Kidney epithelial cell (primary cell): ENCODE data around the gene USP6NL. TPM values are rescaled to one million over a fixed set of nuclear protein-coding genes. Genes with fewer than 3 reads are reported as not detected.
"Not testable (repeated sequence)": the region's sequence is repeated elsewhere in the genome, so short reads cannot be mapped to it uniquely, and the experiment has no call there.

Experiments used
- DNase-seq: peaks from one replicate; pipeline ENCODE4 v3.0.0-alpha.2; 2010; ENCODE audit warnings: low read depth
- H3K27me3 ChIP-seq: 2 replicates; pipeline ENCODE4 v1.6.0; 2011; ENCODE audit warnings: low read length; ENCODE audit not compliant: control insufficient read depth, insufficient read depth
- H3K36me3 ChIP-seq: 2 replicates; pipeline ENCODE4 v1.5.1; 2011; ENCODE audit warnings: low read length; ENCODE audit not compliant: control insufficient read depth, insufficient read depth
- H3K4me3 ChIP-seq: 2 replicates; pipeline ENCODE4 v1.5.1; 2011; ENCODE audit warnings: low read depth, mild to moderate bottlenecking, control low read depth, low read length
- total RNA-seq: library from RNA; depleted of rRNA; stranded (reverse); fragments of >200 nt; gene quantifications from 2 replicates; pipeline ENCODE4 v1.2.3, GENCODE V29; 2015
- TF ChIP-seq, protein P1 (sequence below): IDR thresholded peaks from 2 replicates; pipeline ENCODE4 v1.5.1; 2011; ENCODE audit warnings: mild to moderate bottlenecking, moderate library complexity, low read length, control low read depth, inconsistent platforms; ENCODE audit not compliant: insufficient read depth, poor library complexity, severe bottlenecking

USP6NL gene
- total RNA-seq, 1 donor from 2014 or later: 21.2 TPM

DNA sequence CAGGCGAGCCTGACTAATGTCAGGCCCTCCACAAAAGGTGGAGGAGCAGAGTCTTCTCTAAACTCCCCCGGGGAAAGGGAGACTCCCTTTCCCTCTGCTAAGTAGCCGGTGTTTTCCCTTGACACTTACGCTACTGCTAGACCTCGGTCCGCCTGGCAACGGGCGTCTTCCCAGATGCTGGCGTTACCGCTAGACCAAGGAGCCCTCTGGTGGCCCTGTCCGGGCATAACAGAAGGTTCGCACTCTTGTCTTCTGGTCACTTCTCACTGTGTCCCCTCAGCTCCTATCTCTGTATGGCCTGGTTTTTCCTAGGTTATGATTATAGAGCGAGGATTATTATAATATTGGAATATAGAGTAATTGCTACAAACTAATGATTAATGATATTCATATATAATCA is 116.5 kb downstream of the USP6NL start:
- H3K36me3 ChIP-seq, H3K4me3 ChIP-seq, H3K27me3 ChIP-seq, DNase-seq: not testable (repeated sequence)
- TF ChIP-seq, protein P1, sequence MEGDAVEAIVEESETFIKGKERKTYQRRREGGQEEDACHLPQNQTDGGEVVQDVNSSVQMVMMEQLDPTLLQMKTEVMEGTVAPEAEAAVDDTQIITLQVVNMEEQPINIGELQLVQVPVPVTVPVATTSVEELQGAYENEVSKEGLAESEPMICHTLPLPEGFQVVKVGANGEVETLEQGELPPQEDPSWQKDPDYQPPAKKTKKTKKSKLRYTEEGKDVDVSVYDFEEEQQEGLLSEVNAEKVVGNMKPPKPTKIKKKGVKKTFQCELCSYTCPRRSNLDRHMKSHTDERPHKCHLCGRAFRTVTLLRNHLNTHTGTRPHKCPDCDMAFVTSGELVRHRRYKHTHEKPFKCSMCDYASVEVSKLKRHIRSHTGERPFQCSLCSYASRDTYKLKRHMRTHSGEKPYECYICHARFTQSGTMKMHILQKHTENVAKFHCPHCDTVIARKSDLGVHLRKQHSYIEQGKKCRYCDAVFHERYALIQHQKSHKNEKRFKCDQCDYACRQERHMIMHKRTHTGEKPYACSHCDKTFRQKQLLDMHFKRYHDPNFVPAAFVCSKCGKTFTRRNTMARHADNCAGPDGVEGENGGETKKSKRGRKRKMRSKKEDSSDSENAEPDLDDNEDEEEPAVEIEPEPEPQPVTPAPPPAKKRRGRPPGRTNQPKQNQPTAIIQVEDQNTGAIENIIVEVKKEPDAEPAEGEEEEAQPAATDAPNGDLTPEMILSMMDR: peak; percentile 31

DNA sequence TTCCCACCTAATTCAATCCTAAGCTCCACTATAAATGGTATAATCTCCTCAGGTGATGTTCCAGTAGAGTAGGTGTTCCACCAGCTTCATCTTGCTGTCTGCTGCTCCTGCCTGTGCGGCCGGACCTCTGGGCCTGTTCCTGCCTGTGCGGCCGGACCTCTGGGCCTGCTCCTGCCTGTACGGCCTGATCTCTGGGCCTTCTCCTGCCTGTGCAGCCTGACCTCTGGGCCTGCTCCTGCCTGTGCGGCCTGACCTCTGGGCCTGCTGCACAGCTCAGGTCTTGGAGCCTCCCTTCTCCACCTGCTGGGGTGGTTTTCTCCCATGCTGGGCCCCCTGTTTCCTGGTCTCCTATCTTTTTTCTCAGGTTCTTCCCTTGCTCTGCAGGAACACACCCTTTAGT is 117.8 kb downstream of the USP6NL start:
- H3K27me3 ChIP-seq: no peaks in the 10 kb centered on the region
- no peak overlapping the region for H3K4me3 ChIP-seq
- TF ChIP-seq, protein P1: no peak
- H3K36me3 ChIP-seq: no peaks in the 10 kb centered on the region
- DNase-seq: no peak

DNA sequence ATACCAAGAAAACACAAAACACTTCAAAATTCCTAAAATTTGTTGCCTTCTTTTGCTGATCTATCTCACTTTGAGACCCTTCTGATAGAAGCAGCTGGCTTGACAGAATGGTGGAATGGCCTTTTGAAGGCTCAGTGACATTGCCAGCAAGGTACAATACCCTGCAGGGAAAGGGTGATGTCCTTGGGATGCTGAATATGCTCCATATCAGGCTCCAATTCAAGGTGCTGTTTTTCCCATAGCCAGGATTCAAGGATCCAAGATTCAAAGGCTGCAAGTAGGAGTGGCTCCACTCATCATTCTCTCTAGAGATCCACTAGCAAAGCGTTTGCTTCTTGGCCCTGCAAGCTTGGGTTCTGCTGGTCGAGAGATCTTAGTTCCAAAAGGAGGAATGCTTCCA is 120.4 kb downstream of the USP6NL start:
- H3K36me3 ChIP-seq: no peaks in the 10 kb centered on the region
- H3K4me3 ChIP-seq: no peak overlapping the region
- TF ChIP-seq, protein P1: no peak
- H3K27me3 ChIP-seq: no peaks in the 10 kb centered on the region
- DNase-seq: no peak

DNA sequence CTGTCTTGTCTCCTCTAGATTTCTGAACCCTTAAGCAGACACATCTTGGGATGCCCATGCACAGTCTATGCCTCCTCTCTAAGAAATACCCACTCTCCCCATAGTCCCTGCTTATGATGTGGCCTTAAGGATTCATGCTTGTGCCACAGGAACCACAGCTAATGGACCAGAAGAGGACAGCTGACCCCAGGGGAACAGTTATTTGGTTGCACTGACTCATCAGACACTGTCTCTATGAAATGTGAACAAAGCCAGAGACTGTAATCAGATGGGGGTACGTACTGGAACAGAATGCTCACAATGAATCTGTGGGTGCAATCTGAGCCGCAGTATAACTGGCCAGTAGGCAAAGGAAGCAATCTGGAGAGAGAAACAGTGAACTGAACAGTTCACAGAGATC is 121.9 kb downstream of the USP6NL start:
- DNase-seq: no peak
- TF ChIP-seq, protein P1: no peak
- no peaks in the 10 kb centered on the region for H3K36me3 ChIP-seq

DNA sequence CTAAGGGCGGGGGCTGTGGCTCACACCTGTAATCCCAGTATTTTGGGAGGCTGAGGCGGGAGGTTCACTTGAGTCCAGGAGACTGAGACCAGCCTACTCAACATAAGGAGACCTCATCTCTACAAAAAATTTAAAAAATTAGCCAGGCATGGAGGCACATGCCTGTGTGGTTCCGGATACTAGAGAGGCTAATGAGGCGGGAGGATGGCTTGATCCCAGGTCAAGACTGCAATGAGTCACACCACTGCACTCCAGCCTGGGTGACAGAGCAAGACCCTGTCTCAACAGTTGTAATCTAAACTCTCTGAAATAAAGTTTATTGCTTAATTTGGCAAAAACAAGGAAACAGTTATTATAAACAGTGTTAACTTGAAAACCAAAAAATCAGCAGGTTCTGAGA is 123.3 kb downstream of the USP6NL start:
- Histone ChIP-seq H3K27me3 (no peaks in the 10 kb centered on the region), H3K36me3 (no peaks in the 10 kb centered on the region), H3K4me3 (no peak overlapping the region)
- DNase-seq: peak; percentile 26
- TF ChIP-seq, protein P1: no peak

More for the DNA sequence above, 121.9 kb downstream of the USP6NL start:
- Histone ChIP-seq H3K4me3 (no peak overlapping the region), H3K27me3 (no peaks in the 10 kb centered on the region)

DNA sequence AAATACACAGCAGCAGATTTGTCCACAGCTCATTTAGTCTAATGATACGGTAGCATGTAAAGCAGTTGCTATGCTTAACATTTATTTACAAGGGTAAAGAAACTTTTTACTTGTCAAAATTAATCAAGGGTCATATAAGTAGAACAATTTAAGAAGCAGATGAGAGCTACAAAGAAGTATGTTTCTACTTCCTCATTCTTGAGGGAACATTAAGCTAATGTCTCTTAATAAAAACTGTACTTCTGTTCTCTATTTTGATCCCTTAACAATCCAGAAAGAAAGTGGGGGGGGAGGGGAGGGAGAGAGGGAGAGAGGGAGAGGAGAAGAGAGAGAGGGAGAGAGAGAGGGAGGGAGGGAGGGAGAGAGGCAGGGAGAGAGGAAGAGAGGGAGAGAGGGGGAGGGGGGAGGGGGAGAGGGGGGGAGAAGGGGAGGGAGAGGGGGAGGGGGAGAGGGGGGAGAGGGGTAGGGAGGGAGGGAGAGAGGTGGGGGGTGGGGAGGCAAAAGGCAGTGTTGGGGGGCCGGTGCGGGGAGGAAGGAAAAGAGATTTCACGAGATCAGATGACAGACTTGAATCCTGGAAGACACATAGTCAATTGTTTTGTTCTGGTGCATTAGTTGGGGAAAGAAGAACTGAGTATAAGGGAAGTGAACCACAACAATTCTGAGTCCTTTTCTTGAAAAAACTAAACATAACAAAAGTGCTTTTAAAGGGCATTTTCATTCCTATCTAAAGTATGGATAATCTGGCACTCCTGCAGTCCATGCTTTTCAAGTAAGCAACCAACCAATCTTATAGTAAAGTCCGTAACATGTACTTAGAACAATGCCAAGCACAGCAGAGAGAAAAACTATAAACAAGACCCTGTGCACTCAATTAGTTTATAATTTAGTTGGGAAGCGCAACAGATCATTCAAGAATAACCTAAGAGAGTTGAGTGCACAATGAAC is 128.0 kb downstream of the USP6NL start:
- no peak for DNase-seq

More for the DNA sequence above, 128.0 kb downstream of the USP6NL start:
- Histone ChIP-seq H3K4me3 (no peak overlapping the region), H3K27me3 (no peaks in the 10 kb centered on the region), H3K36me3 (no peaks in the 10 kb centered on the region)
- TF ChIP-seq, protein P1: no peak
